ENCODE results near the gene SLC16A14.

The SLC16A14 gene

DNA sequence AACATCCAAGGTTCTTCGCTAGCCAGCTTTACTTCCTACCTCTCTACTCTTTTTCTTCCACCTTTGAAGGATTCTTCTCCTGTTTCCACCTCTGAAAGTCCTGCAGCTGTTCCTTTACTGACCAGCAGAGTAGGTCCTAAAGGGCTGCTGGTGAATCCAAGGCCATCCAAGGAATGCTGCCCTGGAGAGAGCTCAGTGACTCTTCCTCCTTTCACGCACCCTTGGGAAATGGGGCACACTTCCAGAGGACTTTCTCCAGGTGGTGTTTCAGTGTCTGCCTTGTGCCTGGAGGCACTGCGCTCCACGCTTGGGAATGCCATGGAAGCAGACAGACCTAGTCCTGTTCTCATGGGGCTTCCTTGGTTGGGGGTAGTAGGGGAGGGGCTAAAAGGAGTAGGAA is 45.4 kb downstream of the SLC16A14 start:
- DNase-seq = no peak

DNA sequence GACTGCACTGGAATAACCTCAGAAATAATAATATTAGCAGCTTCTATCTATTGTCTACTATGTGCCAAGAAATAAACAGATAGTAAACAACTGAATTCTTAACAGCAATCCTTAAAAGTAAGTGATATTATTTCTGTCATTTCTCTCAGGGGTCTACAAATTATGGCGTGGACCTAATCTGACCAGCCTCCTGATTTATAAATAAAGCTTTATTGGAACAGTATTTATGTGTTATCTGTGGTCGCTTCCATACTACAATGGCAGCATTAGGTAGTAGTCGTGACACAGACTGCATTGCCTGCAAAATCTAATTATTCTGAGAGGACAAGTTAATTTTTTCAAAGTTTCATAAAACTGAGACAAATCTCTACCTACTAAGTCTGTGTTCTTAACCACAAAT is 49.0 kb downstream of the SLC16A14 start:
- DNase-seq = no peak

GRCh38 chr2:230018153-230018552 is 50.6 kb downstream of the SLC16A14 start:
- DNase-seq = peak; percentile 47 to 60

- no peak for DNase-seq
Measured at GRCh38 chr2:230016844-230017243, 51.9 kb downstream of the SLC16A14 start.

GRCh38 chr2:230012267-230012884 is 56.3 kb downstream of the SLC16A14 start:
- DNase-seq = no peak

GRCh38 chr2:230011617-230012016 is 57.1 kb downstream of the SLC16A14 start:
- DNase-seq = no peak

GRCh38 chr2:230010501-230010900 is 58.2 kb downstream of the SLC16A14 start:
- no peak for DNase-seq

GRCh38 chr2:230008708-230009066 is 60.0 kb downstream of the SLC16A14 start:
- DNase-seq = peak in 1 of 2 donors; percentile 15

DNA sequence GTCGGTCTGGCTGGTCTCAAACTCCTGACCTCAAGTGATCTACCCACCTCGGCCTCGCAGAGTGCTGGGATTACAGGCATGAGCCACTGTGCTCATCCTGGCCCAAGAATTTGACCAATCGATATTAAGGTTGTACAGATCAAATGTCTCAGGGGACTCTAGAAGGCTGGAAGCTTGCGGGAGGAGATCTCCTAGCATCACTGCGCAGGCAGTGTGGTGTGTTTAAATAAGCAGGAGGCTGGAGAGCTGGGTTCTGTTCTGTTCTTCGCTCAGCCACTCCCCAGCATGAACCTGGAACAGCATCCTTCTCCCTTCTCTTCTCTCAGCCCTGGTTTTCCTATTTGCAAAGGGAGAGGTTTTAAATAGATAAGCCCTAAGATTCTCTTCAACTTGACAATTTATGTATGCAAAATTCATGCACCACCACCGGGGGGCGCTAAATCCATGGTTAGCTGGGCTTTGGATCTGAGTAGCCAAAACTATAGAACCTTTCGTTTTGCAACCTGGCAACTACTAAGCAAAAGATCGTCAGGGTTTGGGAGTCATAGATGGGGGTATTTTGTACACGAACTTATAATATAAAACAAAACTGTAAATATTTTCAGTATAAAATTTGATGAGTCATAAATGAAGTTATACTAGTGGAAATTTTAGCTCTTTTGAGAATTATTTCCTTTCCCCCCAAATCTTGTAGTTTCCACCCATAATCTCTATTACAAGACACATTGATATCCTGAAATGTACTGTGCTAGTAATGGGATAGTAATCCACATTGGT is 60.6 kb downstream of the SLC16A14 start:
- peak; percentile 77 to 83 for DNase-seq

- DNase-seq = no peak
Measured at GRCh38 chr2:230000118-230000841, 68.4 kb downstream of the SLC16A14 start.

DNA sequence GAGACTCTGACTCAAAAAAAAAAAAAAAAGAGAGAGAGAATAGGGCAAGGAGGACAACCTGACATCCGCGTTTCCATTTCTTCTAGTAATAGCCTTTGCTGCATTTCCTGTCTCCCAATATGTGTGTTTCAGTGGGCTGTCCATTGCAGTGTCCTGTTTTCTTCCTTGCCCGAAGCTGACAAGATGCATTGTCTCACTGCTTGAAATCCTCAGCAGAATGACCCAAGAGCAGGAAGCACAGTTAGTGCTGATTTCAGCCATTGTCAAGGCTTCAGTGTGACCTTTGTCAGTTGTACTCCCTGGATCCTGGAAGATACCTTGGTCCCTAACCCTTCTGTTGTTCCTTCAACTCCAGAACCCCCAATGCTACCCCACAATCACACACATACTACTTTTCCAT is 71.2 kb downstream of the SLC16A14 start:
- DNase-seq = no peak

GRCh38 chr2:229996320-229996719 is 72.4 kb downstream of the SLC16A14 start:
- no peak for DNase-seq

GRCh38 chr2:229993236-229993635 is 75.5 kb downstream of the SLC16A14 start:
- peak; percentile 39 to 46 for DNase-seq
